ENCODE results near the gene CAP1. TPM values are rescaled to one million over a fixed set of nuclear protein-coding genes. Genes with fewer than 3 reads are reported as not detected.

CAP1 gene
- total and polyA plus RNA-seq, 2 of the 13 experiments (the other 11 are each of a cell fraction or from before 2014, with no cell fraction given), result 174 to 195 TPM

GRCh38 chr1:40096977-40097782 lies 56.7 kb downstream of the CAP1 start, which contains the start of gene PPT1 (continued):
- TF ChIP-seq GPN1 (CRISPR knock-in tag; IDR thresholded peaks at IDR 0.05; ENCODE audit: borderline replicate concordance) (no peak), CSRNP1 (CRISPR knock-in tag; IDR thresholded peaks at IDR 0.05) (no peak), ZNF230 (CRISPR knock-in tag; IDR thresholded peaks at IDR 0.05) (peak; percentile 95), ZFP37 (CRISPR knock-in tag; IDR thresholded peaks at IDR 0.05; ENCODE audit: borderline replicate concordance) (no peak), ZC3H13 (CRISPR knock-in tag; IDR thresholded peaks at IDR 0.05) (peak; percentile 82), ZSCAN22 (CRISPR knock-in tag; IDR thresholded peaks at IDR 0.05) (no peak), PBX2 (CRISPR knock-in tag; IDR thresholded peaks at IDR 0.05) (no peak), SP140L (CRISPR knock-in tag; IDR thresholded peaks at IDR 0.05; ENCODE audit: borderline replicate concordance) (no peak), POGK (CRISPR knock-in tag; conservative IDR thresholded peaks at IDR 0.05) (peak; percentile 71; the same call in 1 of the 2 replicates), ZSCAN30 (CRISPR knock-in tag; IDR thresholded peaks at IDR 0.05) (no peak), NKX3-1 (CRISPR knock-in tag; IDR thresholded peaks at IDR 0.05) (peak; percentile 78; the same call in 1 of the 2 replicates), ZXDC (CRISPR knock-in tag; IDR thresholded peaks at IDR 0.05) (0 out of 2 replicates have a peak, but pooled peaks have one; percentile 64), SOX6 (IDR thresholded peaks at IDR 0.05) (no peak), SOX6 (CRISPR knock-in tag; IDR thresholded peaks at IDR 0.05) (peak; percentile 16; the same call in 1 of the 2 replicates), TFAP4 (IDR thresholded peaks at IDR 0.05; ENCODE audit: borderline replicate concordance, low read depth) (no peak), GABPB1 (CRISPR knock-in tag; IDR thresholded peaks at IDR 0.05) (peak; percentile 82), CCDC6 (CRISPR knock-in tag; IDR thresholded peaks at IDR 0.05) (no peak; the same call in 1 of the 2 replicates), ZNF282 (IDR thresholded peaks at IDR 0.05; ENCODE audit: partially characterized antibody) (no peak), ZNF24 (IDR thresholded peaks at IDR 0.05) (no peak), ATF4 (CRISPR knock-in tag; IDR thresholded peaks at IDR 0.05) (peak in 1 of 2 experiments; percentile 45; a peak in 1 of 4 replicates)
